TTC549 (cell line): ENCODE data around the gene DUXA.

Experiments
- FAIRE-seq: peaks from 2 replicates; lab custom pipeline; 2012; peaks lifted over from hg19 to GRCh38; lab: Jason Lieb, UNC

Gene DUXA

DNA sequence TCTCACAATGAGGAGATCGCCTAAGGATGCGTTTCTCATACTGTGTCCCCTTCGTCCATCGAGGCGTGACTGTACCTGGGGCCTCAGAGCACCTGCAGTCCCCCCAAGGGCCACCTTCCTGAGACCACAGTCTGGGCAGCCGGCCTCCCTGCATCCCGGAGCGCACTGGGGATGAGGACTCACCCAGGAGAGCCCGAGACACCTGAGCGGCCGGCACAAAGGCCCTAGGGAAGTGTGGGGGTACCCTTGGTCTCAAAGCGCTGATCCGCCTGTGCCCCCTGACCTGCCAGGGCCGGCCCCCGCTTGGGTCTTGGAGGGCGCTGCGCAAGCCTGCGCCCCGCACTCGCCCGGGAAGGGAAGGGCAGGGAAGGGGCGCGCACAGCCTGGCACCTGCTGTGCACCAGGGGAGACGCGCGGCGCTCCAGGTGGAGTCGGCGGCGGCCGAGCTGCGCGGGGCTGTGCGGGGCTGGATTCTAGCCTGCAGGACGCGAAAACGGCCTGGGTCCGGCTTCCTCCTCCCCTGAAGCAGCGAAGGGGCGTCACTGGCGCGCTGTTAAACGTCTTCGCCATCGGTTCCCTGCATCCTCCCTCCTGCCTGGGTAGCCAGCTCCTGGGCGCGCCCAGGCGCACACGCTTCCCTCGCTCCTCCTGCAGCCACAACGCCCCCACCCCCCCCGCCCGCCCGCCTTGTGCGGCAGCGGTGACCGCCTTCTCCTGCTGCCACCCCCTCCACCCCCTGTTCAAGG, 61.1 kb downstream of the DUXA start:
- no peak for FAIRE-seq
